Omental fat pad (tissue), 4 donors: ENCODE results near the gene ZNF148. TPM values are rescaled to one million over a fixed set of nuclear protein-coding genes. Genes with fewer than 3 reads are reported as not detected.

Experiments
- ATAC-seq: fragments of 150-250 bp; one replicate; pipeline ENCODE4 v1.9.1; 2016; ENCODE audit warnings: mild to moderate bottlenecking, moderate library complexity; ENCODE audit not compliant: low FRiP score
- DNase-seq: peaks from one replicate; pipeline ENCODE4 v3.0.0-alpha.2; 2019; ENCODE audit warnings: low spot score
- CTCF ChIP-seq, 3 donors: fragments of 450-650 bp; IDR thresholded peaks; one replicate each; pipeline ENCODE4 v1.5.1; 2016 to 2017; ENCODE audit warnings: antibody characterized with exemption in 3 of 3, mild to moderate bottlenecking in 3 of 3, moderate library complexity in 2 of 3
- total RNA-seq, 4 donors: library from RNA; depleted of rRNA; stranded (reverse); fragments of >200 nt; gene quantifications; one replicate each; pipeline ENCODE4 v1.1.0, GENCODE V29; 2016

Gene ZNF148
- total RNA-seq, 4 donors from 2014 or later, result 23.9 to 34.5 (median 24.9) TPM

- ATAC-seq (no peak), DNase-seq (no peak)
- no peak for TF ChIP-seq CTCF (IDR thresholded peaks at IDR 0.05)
Measured at GRCh38 chr3:125234831-125235230, 140.3 kb downstream of the ZNF148 start.

DNA sequence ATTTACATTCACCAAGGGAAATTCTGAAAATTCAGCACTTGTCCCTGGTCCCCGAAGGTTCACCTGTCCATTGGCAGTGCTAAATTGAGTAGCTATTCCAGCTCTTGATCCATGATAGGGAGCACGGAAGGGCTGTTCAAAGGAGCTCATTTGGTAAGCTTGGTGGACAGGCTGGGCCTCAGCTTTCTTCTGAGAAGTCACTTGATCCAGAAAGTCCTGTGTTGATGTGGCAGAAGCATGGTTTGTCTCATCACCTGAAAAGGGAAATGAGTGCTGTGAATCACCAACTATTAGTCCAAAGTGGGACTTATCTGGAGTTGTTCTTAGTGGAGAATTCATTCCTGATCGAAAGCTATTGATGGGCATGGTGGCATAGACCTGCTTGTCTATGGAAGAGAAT lies 142.7 kb downstream of the ZNF148 start:
- no peak for DNase-seq
- TF ChIP-seq CTCF (IDR thresholded peaks at IDR 0.05), result no peak
- ATAC-seq, result peak; percentile 13

DNA sequence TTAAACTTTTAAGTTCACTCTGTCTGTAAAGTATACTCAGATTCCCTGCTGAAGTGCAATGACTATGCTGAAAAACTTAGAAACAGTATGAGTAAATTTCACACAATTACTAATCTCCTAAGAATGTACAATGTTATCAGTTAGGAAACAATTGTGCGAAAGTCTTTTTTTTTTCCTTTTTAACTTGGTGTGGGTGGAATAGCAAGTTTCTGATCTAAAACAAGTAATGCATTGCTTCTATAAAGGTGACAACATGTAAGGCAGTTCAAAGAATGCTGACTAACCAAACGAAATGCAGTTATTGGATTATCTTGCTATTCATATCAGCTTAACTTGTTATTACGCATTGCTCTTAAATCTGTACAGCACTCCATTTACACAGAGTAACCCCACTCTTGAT lies 143.2 kb downstream of the ZNF148 start:
- DNase-seq (no peak), ATAC-seq (peak; percentile 78)

GRCh38 chr3:125229707-125230106 lies 145.4 kb downstream of the ZNF148 start:
- DNase-seq (no peak), ATAC-seq (no peak)
- TF ChIP-seq CTCF (IDR thresholded peaks at IDR 0.05), result no peak

More for the DNA sequence above, 143.2 kb downstream of the ZNF148 start:
- no peak for TF ChIP-seq CTCF (IDR thresholded peaks at IDR 0.05)

- TF ChIP-seq CTCF (IDR thresholded peaks at IDR 0.05), result no peak
- ATAC-seq, result no peak
- no peak for DNase-seq
Measured at GRCh38 chr3:125229168-125229567, 146.0 kb downstream of the ZNF148 start.

GRCh38 chr3:125221831-125222230 lies 153.3 kb downstream of the ZNF148 start:
- DNase-seq, result no peak
- no peak for ATAC-seq
- TF ChIP-seq CTCF (IDR thresholded peaks at IDR 0.05), result no peak

DNA sequence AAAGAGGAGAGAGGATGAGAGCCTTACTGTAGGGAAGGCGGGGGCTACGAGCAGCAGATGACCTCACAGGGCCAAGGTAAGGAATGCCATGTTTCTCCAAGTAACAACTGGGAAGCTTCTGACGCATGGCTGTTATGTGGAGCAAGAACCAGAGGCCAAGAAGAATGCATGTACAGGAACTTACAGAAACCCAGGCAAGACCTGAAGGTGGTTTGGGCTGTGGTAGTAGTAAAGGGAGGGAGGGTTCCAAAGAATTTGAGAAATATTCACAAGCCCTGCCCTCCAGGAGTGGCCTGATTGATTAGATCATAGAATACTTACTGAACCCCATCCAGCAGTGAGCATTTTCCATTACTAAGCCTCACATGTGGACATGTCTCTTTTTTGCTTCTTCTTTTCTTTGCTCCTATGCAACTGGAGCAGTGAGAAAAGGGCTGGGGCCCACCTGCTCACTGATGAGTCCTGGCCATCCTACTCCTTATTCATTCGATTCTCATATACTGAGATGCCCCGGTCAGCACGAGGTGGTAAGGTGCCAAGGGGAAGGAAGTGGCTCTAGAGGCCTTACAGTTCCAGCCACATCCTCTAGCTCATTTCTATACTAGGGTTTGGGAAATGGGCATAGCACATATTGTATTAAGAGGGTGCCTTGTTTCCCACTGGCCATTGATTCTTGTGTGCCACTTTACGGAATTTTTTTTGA lies 154.2 kb downstream of the ZNF148 start:
- no peak for TF ChIP-seq CTCF (IDR thresholded peaks at IDR 0.05)
- peak; percentile 23 for ATAC-seq

More for the DNA sequence above, 154.2 kb downstream of the ZNF148 start:
- no peak for DNase-seq
